GM12878 (cell line): ENCODE measurements around the gene HS3ST3B1.

Experiments
- ATF7 ChIP-seq: fragments of 450-650 bp; IDR thresholded peaks from 2 replicates; pipeline ENCODE4 v1.6.1; 2016; ENCODE audit warnings: low read depth, mild to moderate bottlenecking
- CEBPB ChIP-seq, 2 experiments: fragments of 150-350 bp in 1 of 2; IDR thresholded peaks; 2 replicates each; pipeline ENCODE4 v1.6.1; 2012 to 2014; ENCODE audit warnings: low read depth in 2 of 2, low read length in 2 of 2, borderline replicate concordance in 1 of 2, inconsistent platforms in 1 of 2
- CREM ChIP-seq: IDR thresholded peaks from 2 replicates; pipeline ENCODE4 v1.6.1; 2014; ENCODE audit warnings: antibody characterized with exemption, low read depth
- EP300 ChIP-seq, 2 experiments: fragments of 150-350 bp in 1 of 2; IDR thresholded peaks; 2 replicates each; pipeline ENCODE4 v1.6.1; 2011 to 2012; ENCODE audit warnings: low read depth in 2 of 2, low read length in 2 of 2, borderline replicate concordance in 1 of 2, improper control_type of control experiment in 1 of 2, inconsistent platforms in 1 of 2; ENCODE audit not compliant: control insufficient read depth in 1 of 2
- ETV6 ChIP-seq, 2 experiments: fragments of 450-650 bp in 1 of 2; IDR thresholded peaks in 1 of 2; conservative IDR thresholded peaks in 1 of 2; 2 replicates each; pipeline ENCODE4 v1.6.1; 2014; ENCODE audit warnings: antibody characterized with exemption in 1 of 2, borderline replicate concordance in 1 of 2, low read depth in 1 of 2, mild to moderate bottlenecking in 1 of 2, moderate library complexity in 1 of 2
- JUND ChIP-seq: IDR thresholded peaks from 2 replicates; pipeline ENCODE4 v1.6.1; 2012; ENCODE audit warnings: low read depth, mild to moderate bottlenecking, low read length, improper control_type of control experiment, moderate library complexity
- MXI1 ChIP-seq: fragments of 150-350 bp; IDR thresholded peaks from 2 replicates; pipeline ENCODE4 v1.6.1; 2011; ENCODE audit warnings: low read depth, mild to moderate bottlenecking, inconsistent platforms, low read length, improper control_type of control experiment
- TAF1 ChIP-seq: IDR thresholded peaks from 2 replicates; pipeline ENCODE4 v1.6.1; 2011; ENCODE audit warnings: mild to moderate bottlenecking, low read depth, low read length, borderline replicate concordance
- TF ChIP-seq, protein P1 (sequence below): IDR thresholded peaks from 2 replicates; pipeline ENCODE4 v1.6.1; 2011; ENCODE audit warnings: borderline replicate concordance, low read depth, mild to moderate bottlenecking, moderate library complexity, mixed read lengths, low read length; ENCODE audit not compliant: insufficient read depth; ENCODE audit errors: extremely low read length
- TF ChIP-seq, protein P2 (sequence below): IDR thresholded peaks from 2 replicates; pipeline ENCODE4 v1.6.1; 2012; ENCODE audit warnings: improper control_type of control experiment, low read depth, low read length; ENCODE audit not compliant: insufficient replicate concordance
- TF ChIP-seq, protein P3 (sequence below): fragments of 450-650 bp; formaldehyde crosslinking; IDR thresholded peaks from 2 replicates; pipeline ENCODE4 v1.5.0; 2022; ENCODE audit warnings: mild to moderate bottlenecking, missing genetic modification characterization
- TF ChIP-seq, protein P4 (sequence below): IDR thresholded peaks from 2 replicates; pipeline ENCODE4 v1.6.1; 2012; ENCODE audit warnings: mild to moderate bottlenecking, low read depth, low read length
- TF ChIP-seq, protein P5 (sequence below): IDR thresholded peaks from 2 replicates; pipeline ENCODE4 v1.6.1; 2012; ENCODE audit warnings: low read length, inconsistent platforms

DNA sequence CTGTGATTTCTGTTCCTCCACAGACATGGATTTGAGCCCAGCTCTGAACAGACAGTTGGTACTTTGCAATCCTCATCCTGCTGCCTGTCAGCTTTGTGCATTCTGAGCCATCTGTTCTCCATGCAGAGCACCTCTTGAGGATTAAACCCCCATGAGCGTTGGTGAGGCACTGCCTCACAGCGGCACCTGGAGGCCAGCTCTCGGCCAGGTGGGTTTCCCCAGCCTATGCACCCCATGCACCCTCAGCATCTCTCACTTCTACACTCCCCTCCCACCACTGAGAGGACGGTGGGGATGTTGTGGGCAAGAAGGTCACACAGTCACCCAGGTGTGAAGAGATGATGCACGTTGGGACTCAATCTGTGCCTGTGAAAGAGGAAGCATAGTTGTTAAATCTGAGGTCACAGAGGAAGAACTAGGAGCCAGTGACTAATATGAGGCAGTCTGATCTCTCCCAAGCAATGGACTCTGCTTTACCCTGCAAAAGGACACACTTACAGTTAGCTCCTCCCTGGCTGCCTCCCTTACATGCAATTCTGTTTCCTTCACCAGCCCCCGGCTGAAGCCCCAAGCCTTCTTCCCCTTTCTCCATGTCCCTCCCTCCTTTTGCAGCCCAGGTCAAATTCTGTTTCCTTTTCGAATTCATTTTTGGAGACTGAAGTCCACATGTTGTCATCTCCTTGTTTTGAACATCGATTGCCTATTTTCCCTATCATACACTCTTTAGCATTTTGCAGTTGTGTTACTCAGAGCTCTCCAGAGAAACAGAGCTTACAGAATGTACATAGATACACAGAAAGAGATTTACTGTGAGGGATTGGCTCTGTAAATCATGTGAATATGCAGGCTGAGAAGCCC lies 58.5 kb downstream of the HS3ST3B1 start:
- TF ChIP-seq, protein P1, sequence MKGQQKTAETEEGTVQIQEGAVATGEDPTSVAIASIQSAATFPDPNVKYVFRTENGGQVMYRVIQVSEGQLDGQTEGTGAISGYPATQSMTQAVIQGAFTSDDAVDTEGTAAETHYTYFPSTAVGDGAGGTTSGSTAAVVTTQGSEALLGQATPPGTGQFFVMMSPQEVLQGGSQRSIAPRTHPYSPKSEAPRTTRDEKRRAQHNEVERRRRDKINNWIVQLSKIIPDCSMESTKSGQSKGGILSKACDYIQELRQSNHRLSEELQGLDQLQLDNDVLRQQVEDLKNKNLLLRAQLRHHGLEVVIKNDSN: no peak
- TF ChIP-seq EP300 (IDR thresholded peaks at IDR 0.05; ENCODE audit: borderline replicate concordance in 1 of 2, control insufficient read depth in 1 of 2, low read depth in 2 of 2, low read length in 2 of 2) (0 out of 4 replicates have a peak, but pooled peaks of 1 of the 2 experiments have one; percentile 18), CREM (0 out of 2 replicates have a peak, but pooled peaks have one; percentile 14), MXI1 (no peak), ETV6 (conservative IDR thresholded peaks at IDR 0.05 in 1 of 2, IDR thresholded peaks at IDR 0.05 in 1 of 2; ENCODE audit: borderline replicate concordance in 1 of 2, low read depth in 1 of 2) (no peak), ATF7 (no peak), CEBPB (IDR thresholded peaks at IDR 0.05; ENCODE audit: borderline replicate concordance in 1 of 2, low read depth in 2 of 2, low read length in 2 of 2) (no peak), JUND (no peak), TAF1 (no peak)
- TF ChIP-seq, protein P2, sequence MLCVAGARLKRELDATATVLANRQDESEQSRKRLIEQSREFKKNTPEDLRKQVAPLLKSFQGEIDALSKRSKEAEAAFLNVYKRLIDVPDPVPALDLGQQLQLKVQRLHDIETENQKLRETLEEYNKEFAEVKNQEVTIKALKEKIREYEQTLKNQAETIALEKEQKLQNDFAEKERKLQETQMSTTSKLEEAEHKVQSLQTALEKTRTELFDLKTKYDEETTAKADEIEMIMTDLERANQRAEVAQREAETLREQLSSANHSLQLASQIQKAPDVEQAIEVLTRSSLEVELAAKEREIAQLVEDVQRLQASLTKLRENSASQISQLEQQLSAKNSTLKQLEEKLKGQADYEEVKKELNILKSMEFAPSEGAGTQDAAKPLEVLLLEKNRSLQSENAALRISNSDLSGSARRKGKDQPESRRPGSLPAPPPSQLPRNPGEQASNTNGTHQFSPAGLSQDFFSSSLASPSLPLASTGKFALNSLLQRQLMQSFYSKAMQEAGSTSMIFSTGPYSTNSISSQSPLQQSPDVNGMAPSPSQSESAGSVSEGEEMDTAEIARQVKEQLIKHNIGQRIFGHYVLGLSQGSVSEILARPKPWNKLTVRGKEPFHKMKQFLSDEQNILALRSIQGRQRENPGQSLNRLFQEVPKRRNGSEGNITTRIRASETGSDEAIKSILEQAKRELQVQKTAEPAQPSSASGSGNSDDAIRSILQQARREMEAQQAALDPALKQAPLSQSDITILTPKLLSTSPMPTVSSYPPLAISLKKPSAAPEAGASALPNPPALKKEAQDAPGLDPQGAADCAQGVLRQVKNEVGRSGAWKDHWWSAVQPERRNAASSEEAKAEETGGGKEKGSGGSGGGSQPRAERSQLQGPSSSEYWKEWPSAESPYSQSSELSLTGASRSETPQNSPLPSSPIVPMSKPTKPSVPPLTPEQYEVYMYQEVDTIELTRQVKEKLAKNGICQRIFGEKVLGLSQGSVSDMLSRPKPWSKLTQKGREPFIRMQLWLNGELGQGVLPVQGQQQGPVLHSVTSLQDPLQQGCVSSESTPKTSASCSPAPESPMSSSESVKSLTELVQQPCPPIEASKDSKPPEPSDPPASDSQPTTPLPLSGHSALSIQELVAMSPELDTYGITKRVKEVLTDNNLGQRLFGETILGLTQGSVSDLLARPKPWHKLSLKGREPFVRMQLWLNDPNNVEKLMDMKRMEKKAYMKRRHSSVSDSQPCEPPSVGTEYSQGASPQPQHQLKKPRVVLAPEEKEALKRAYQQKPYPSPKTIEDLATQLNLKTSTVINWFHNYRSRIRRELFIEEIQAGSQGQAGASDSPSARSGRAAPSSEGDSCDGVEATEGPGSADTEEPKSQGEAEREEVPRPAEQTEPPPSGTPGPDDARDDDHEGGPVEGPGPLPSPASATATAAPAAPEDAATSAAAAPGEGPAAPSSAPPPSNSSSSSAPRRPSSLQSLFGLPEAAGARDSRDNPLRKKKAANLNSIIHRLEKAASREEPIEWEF: no peak
- TF ChIP-seq, protein P3, sequence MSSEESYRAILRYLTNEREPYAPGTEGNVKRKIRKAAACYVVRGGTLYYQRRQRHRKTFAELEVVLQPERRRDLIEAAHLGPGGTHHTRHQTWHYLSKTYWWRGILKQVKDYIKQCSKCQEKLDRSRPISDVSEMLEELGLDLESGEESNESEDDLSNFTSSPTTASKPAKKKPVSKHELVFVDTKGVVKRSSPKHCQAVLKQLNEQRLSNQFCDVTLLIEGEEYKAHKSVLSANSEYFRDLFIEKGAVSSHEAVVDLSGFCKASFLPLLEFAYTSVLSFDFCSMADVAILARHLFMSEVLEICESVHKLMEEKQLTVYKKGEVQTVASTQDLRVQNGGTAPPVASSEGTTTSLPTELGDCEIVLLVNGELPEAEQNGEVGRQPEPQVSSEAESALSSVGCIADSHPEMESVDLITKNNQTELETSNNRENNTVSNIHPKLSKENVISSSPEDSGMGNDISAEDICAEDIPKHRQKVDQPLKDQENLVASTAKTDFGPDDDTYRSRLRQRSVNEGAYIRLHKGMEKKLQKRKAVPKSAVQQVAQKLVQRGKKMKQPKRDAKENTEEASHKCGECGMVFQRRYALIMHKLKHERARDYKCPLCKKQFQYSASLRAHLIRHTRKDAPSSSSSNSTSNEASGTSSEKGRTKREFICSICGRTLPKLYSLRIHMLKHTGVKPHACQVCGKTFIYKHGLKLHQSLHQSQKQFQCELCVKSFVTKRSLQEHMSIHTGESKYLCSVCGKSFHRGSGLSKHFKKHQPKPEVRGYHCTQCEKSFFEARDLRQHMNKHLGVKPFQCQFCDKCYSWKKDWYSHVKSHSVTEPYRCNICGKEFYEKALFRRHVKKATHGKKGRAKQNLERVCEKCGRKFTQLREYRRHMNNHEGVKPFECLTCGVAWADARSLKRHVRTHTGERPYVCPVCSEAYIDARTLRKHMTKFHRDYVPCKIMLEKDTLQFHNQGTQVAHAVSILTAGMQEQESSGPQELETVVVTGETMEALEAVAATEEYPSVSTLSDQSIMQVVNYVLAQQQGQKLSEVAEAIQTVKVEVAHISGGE (CRISPR knock-in tag): no peak
- TF ChIP-seq, protein P4, sequence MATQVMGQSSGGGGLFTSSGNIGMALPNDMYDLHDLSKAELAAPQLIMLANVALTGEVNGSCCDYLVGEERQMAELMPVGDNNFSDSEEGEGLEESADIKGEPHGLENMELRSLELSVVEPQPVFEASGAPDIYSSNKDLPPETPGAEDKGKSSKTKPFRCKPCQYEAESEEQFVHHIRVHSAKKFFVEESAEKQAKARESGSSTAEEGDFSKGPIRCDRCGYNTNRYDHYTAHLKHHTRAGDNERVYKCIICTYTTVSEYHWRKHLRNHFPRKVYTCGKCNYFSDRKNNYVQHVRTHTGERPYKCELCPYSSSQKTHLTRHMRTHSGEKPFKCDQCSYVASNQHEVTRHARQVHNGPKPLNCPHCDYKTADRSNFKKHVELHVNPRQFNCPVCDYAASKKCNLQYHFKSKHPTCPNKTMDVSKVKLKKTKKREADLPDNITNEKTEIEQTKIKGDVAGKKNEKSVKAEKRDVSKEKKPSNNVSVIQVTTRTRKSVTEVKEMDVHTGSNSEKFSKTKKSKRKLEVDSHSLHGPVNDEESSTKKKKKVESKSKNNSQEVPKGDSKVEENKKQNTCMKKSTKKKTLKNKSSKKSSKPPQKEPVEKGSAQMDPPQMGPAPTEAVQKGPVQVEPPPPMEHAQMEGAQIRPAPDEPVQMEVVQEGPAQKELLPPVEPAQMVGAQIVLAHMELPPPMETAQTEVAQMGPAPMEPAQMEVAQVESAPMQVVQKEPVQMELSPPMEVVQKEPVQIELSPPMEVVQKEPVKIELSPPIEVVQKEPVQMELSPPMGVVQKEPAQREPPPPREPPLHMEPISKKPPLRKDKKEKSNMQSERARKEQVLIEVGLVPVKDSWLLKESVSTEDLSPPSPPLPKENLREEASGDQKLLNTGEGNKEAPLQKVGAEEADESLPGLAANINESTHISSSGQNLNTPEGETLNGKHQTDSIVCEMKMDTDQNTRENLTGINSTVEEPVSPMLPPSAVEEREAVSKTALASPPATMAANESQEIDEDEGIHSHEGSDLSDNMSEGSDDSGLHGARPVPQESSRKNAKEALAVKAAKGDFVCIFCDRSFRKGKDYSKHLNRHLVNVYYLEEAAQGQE: no peak
- TF ChIP-seq, protein P5, sequence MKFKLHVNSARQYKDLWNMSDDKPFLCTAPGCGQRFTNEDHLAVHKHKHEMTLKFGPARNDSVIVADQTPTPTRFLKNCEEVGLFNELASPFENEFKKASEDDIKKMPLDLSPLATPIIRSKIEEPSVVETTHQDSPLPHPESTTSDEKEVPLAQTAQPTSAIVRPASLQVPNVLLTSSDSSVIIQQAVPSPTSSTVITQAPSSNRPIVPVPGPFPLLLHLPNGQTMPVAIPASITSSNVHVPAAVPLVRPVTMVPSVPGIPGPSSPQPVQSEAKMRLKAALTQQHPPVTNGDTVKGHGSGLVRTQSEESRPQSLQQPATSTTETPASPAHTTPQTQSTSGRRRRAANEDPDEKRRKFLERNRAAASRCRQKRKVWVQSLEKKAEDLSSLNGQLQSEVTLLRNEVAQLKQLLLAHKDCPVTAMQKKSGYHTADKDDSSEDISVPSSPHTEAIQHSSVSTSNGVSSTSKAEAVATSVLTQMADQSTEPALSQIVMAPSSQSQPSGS: no peak
